HEK293T (cell line): ENCODE measurements around the gene SLC25A22.

Experiments used
- CTCF ChIA-PET: fragments of 350-600 bp; formaldehyde crosslinking; extraction: SDS; loops from one replicate; lab custom pipeline; 2021; ENCODE audit warnings: antibody characterized with exemption, inconsistent platforms; lab: Yijun Ruan, JAX
- POLR2A ChIA-PET: fragments of 350-600 bp; formaldehyde crosslinking; extraction: SDS; loops from one replicate; lab custom pipeline; 2020; ENCODE audit warnings: antibody characterized with exemption, inconsistent platforms; lab: Yijun Ruan, JAX
- DNase-seq: peaks from one replicate; pipeline ENCODE4 v3.0.0; 2012; ENCODE audit warnings: mixed read lengths; ENCODE audit errors: extremely low spot score
- ARNT ChIP-seq: fragments of 450-650 bp; IDR thresholded peaks from 2 replicates; pipeline ENCODE4 v1.6.1; 2017; ENCODE audit warnings: mild to moderate bottlenecking
- BHLHE40 ChIP-seq: fragments of 450-650 bp; IDR thresholded peaks from 2 replicates; pipeline ENCODE4 v1.6.1; 2016; ENCODE audit warnings: mild to moderate bottlenecking, moderate library complexity, borderline replicate concordance
- CTBP1 ChIP-seq: fragments of 450-650 bp; IDR thresholded peaks from 2 replicates; pipeline ENCODE4 v1.6.1; 2016; ENCODE audit warnings: borderline replicate concordance
- ELF4 ChIP-seq: fragments of 450-650 bp; IDR thresholded peaks from 2 replicates; pipeline ENCODE4 v1.6.1; 2017; ENCODE audit warnings: antibody characterized with exemption
- FOXA1 ChIP-seq: fragments of 450-650 bp; IDR thresholded peaks from 2 replicates; pipeline ENCODE4 v1.6.1; 2016; ENCODE audit warnings: mild to moderate bottlenecking
- FOXK2 ChIP-seq: fragments of 450-650 bp; IDR thresholded peaks from 2 replicates; pipeline ENCODE4 v1.6.1; 2016; ENCODE audit warnings: mild to moderate bottlenecking
- FOXM1 ChIP-seq: fragments of 450-650 bp; IDR thresholded peaks from 2 replicates; pipeline ENCODE4 v1.6.1; 2017; ENCODE audit warnings: mild to moderate bottlenecking, borderline replicate concordance
- HDGF ChIP-seq: fragments of 450-650 bp; IDR thresholded peaks from 2 replicates; pipeline ENCODE4 v1.6.1; 2017; ENCODE audit warnings: antibody characterized with exemption, borderline replicate concordance
- LEF1 ChIP-seq: fragments of 450-650 bp; IDR thresholded peaks from 2 replicates; pipeline ENCODE4 v1.6.1; 2017; ENCODE audit warnings: mild to moderate bottlenecking, borderline replicate concordance
- NFRKB ChIP-seq: fragments of 450-650 bp; IDR thresholded peaks from 2 replicates; pipeline ENCODE4 v1.6.1; 2016; ENCODE audit warnings: mild to moderate bottlenecking, moderate library complexity
- SP1 ChIP-seq: fragments of 450-650 bp; IDR thresholded peaks from 2 replicates; pipeline ENCODE4 v1.6.1; 2017
- SUZ12 ChIP-seq: fragments of 450-650 bp; IDR thresholded peaks from 2 replicates; pipeline ENCODE4 v1.6.1; 2016; ENCODE audit warnings: mild to moderate bottlenecking
- TARDBP ChIP-seq: fragments of 450-650 bp; IDR thresholded peaks from 2 replicates; pipeline ENCODE4 v1.6.1; 2016
- TF ChIP-seq, protein P1 (sequence below): fragments of 450-650 bp; IDR thresholded peaks from 2 replicates; pipeline ENCODE4 v1.6.1; 2016

SLC25A22 gene

DNA sequence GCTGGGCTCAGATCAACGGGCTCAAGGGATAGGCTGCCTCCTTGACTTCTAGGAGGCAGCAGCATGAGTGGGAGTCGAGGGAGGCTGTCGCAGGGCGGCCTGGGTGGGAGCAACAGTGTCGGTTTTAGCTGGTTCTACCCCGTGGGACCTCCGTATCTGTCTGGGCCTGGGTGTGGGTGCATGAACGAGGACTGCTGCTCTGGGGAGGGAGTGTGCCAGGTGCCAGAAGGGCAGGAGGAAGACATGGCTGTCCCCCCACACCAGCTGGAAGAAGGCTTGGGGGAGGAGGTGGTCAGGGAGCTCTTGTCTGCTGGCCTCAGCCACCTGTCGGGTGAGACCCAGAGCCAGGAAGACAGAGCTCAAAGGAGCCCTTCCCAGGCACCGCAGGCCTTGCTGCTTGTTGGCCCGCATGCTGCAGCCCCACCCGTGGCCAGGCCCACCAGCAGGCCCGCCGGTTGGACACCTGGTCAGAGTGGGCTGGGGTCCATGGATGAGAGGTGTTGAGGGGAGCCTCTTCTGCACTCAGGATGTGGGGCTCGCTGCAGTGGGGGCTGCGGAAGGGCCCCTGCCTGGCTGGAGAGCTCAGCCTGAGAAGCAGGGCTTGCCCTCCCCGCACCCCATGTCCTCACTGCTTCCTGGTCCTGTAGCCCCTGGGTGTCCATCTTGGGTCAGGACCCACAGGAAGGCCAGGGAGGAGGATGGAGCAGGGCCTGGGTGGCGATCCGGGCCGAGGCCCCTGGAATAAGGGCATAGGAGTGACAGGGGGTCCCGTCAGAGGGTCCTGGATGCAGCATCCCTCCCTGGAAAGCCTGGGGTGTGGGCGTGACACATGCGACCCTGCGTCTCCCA lies 11.6 kb downstream of the SLC25A22 start:
- ChIA-PET CTCF (interaction anchor here (0.6 kb wide), 1 partner anchor 103 kb away, joined by 3 read pairs; no protein-coding TSS in a partner anchor), POLR2A (interaction anchor here (1.0 to 1.4 kb wide), 3 partner anchors 9 to 11 kb away, joined by 4 to 5 read pairs (median 4); no protein-coding TSS in a partner anchor)
- DNase-seq: no peak
- TF ChIP-seq SP1: no peak
- TF ChIP-seq, protein P1, sequence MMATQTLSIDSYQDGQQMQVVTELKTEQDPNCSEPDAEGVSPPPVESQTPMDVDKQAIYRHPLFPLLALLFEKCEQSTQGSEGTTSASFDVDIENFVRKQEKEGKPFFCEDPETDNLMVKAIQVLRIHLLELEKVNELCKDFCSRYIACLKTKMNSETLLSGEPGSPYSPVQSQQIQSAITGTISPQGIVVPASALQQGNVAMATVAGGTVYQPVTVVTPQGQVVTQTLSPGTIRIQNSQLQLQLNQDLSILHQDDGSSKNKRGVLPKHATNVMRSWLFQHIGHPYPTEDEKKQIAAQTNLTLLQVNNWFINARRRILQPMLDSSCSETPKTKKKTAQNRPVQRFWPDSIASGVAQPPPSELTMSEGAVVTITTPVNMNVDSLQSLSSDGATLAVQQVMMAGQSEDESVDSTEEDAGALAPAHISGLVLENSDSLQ: no peak
- no peak for TF ChIP-seq FOXA1
- no peak for TF ChIP-seq ELF4

- POLR2A ChIA-PET: interaction anchor here (2.4 kb wide), 1 partner anchor 13 kb away, joined by 5 read pairs; no protein-coding TSS in a partner anchor
- CTCF ChIA-PET: interaction anchor here (1.6 kb wide), 1 partner anchor 12 kb away, joined by 4 read pairs; no protein-coding TSS in a partner anchor
- DNase-seq: no peak
- TF ChIP-seq, protein P1: no peak
- no peak for TF ChIP-seq NFRKB
- TF ChIP-seq TARDBP: no peak
- TF ChIP-seq ELF4: no peak
- TF ChIP-seq HDGF: no peak
- no peak for TF ChIP-seq CTBP1
- no peak for TF ChIP-seq ARNT
Measured at GRCh38 chr11:783581-784015, 14.5 kb downstream of the SLC25A22 start.

DNA sequence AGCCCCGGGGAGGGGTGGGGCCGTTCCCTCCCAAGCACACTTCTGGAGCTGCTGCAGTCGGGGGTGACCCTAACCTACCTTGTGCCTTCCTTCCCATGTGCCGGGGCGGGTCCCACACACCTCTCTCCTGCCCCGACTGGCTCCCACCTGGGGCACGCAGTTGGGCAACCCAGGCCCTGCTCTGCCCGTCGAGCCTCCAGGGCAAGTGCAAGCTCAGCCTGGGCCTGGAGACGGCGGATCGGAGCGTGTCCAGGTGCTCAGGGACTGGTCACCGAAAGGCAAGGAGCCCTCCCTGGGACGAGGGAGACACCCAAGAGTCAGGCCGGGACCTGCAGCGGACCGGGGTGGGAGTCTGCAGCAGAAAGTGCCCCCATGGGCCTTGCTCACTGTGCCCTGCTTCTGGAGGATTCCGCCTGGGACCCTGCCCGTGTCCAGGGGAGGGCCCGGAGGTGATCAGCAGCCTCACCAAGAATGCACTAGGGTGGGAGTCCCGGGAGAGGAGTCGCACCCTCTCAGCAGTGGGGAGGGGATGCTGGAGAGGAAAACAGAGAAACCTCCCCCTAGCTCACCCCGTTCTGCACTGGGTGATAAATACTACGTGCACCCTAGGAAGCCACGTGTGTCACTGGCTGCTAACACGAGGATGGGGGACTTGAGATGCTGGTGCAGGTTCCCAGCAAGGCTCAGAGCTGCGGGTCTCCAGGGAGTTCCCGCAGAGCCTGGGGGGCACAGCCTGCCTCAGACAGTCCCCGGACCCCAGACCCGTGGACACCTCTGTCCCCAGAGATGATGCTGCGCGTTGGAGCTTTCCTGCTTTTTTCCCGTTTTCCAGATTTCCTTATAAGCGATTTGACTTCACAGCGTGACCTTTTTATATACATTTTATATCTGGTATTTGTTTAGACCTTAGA lies 15.6 kb downstream of the SLC25A22 start:
- ChIA-PET CTCF (interaction anchor here (0.6 to 1.6 kb wide), 2 partner anchors 13 to 131 kb away, joined by 4 to 7 read pairs; no protein-coding TSS in a partner anchor), POLR2A (interaction anchor here (1.2 to 2.4 kb wide), 2 partner anchors 11 to 14 kb away, joined by 3 to 5 read pairs; no protein-coding TSS in a partner anchor)
- DNase-seq: no peak
- TF ChIP-seq FOXM1 (no peak), LEF1 (no peak), FOXK2 (no peak)

DNA sequence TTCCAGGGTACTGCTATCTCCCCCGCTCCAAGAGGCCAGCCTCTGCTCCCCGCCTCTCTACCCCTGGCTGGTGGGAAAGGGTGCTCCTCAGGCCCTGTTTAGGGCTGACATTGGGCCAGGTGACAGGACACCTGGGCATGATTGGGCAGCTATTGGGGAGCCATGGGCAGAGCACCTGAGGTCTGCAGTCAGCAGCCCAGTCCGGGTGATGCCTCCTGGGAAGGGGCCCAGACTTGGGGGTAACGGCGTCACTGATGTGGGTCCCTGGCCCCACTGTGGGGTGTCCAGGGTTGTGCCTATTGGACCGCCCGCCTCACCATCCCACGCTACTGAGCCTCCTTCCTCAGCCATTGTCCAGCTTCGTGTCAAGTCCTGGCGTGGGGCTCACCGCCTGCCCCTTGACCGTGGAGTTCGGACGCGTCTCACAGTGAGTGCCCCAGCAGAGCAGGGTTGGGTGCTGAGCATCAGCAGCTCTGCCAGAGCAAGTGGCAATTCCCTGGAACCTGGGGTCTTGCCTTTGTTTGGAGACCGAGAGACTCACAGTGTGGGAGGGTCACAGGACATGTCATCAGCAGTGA lies 18.0 kb downstream of the SLC25A22 start:
- ChIA-PET CTCF (no interaction called here), POLR2A (interaction anchor here (2.4 kb wide), 1 partner anchor 16 kb away, joined by 10 read pairs; no protein-coding TSS in a partner anchor)
- DNase-seq: no peak
- TF ChIP-seq SUZ12 (no peak), FOXM1 (no peak), ELF4 (no peak), LEF1 (no peak), BHLHE40 (no peak), CTBP1 (no peak), TARDBP (no peak), SP1 (no peak), NFRKB (no peak), ARNT (no peak), FOXA1 (no peak)
- TF ChIP-seq, protein P1: no peak

GRCh38 chr11:778976-779954 lies 18.8 kb downstream of the SLC25A22 start:
- ChIA-PET POLR2A (interaction anchor here (1.2 to 2.4 kb wide), 2 partner anchors 17 to 32 kb away, joined by 3 to 10 read pairs; partner anchors contain the start of gene TALDO1), CTCF (no interaction called here)
- no peak for TF ChIP-seq FOXA1
- DNase-seq: no peak
